Activated CD4-positive, CD25-positive, alpha-beta regulatory T cell (primary cell): ENCODE measurements around the gene SLC8A1.

Experiments used
- DNase-seq, 4 experiments: peaks; one replicate each; lab custom pipeline; 2025; lab: John Stamatoyannopoulos, UW

Gene SLC8A1

DNA sequence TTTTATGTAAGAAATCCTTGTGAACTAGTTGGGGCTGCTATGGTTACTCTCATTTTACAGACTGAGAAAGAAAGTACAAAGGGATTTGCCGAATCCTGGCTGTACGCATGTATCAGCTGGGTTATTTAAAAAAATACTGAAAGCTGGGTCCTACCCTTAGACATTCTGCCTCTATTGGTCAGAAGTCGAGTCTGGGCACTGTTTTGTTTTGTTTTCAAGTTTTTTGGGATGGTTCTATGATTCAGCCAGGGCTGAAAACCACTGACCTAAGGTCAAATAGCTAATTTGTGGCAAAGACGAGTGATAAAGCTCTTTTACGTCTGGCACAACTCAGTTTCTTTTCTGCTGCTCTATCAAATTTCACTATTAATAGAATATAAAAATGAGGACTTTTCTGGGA is 5.9 kb upstream of the SLC8A1 start:
- no peak for DNase-seq

DNA sequence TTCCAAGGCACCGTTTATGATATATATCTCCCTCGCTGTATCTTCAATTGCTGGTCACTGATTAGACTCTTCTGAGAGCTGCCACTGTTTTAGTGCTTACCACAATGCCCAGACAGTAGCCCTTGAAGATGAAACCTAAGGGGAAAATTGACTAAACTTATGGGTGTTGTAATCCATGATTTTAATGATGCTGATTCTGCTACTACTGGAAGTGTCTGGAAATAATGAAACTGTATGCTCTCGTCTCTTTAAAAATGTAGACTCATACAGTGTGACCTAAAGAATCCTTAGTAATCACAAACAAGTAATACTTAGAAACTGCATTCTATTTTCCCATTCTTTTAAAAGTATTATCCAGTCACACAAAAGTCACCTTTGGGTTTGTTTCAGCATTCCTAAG is 5.5 kb upstream of the SLC8A1 start:
- DNase-seq, result no peak

DNA sequence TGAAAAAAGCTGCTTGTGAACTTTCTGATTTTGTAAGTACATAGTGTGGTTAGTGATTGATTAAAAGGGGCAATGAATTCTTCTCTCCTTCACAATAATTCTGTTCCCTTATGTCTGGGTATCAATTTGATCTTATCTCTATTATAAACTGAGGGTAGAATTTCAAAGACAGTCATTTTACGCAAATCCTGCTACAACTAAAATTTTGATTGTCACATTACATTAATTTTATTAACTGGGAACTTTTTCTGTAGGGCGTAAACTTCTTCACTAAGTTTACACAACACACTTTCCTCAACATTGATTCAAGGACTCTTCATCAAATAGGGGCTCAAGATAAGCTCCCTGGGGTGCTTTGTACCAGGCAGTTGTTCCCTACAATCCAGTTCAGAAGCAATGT is 5.0 kb upstream of the SLC8A1 start:
- DNase-seq, result no peak

DNA sequence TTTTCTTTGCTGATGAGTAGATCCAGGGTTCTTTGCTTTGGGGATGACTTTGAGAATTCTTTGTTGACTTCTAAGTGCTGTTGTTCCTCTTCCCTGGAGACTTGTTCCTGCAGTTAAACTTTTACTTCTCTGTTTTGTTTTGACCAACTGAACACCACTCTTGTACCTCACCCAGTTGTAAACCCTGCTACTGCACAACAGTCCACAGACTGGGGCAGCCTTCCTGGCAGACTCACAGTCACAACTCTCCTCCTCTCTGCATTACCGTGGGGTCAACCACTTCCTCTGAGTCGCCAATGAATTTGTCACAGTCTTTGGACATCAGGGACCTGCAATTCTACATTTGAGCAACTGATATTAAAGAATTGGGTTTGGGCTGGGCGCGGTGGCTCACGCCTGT is 3.8 kb upstream of the SLC8A1 start:
- DNase-seq, result no peak

DNA sequence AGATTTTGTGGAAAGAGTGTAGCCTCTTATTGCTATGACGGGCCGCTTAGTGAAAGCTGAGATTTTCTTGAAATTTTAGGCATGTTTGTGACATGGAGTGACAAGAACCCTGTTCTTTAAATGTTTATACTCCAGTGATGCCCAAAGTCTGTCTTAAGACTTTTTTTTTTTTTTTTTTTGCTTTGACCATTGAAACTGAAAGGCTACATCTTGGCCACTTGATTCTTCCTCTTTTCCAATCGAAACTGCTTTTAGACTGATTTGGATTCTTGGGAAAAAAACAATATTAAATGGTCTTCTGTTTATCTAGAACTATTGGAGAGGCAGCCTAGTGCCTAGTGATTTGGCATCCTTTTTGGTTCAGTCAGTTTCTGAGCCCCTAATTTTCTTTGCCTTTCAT is 2.4 kb upstream of the SLC8A1 start:
- no peak for DNase-seq

DNA sequence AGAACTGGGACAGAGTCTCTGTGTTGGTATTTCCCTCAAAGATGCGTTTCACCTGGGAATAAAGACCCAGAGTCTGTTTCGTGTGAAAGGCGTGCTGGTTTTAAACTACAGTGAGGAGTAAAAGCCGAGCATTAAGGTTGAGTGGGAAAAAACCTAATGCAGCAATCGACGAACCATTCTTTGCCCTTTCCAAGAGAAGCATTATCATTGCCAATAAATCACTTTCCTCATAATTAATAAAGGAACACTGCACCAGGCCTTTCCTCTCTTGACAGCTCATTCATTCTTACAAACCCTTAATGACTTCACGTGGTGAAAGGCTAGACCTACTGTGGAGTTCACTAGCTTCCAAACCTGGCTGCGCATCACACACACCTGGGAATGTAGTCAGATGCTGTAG is 896 bp upstream of the SLC8A1 start:
- no peak for DNase-seq

DNA sequence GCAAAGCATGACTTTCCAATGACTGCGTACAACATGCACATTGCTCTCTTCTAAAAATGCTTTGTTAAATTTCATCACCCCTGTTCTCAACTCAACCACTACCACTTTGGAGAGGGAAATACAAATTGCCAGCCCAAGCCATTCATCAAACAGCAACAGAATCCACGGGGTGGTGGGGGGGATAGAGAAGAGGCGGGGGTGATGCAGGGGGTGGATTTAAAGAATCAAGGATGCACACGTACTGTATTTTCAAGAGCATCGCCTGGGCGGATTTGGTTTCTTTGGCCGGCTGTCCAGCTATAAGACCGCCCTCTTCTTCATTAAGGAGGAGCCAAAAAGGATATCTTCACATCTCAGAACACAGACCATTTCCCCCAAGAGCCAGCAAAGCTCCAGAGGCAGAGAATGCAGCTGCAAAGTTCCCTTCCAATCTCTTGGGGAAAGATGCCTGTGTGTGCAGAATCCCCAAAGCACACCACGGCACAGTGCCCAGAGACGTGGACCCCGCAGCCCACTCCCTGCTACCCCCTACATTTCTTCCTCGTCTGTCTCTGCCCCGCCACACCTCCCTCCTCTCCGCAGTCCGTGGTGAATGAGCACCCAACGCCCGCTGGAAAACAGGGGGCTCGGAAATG is 977 bp downstream of the SLC8A1 start:
- DNase-seq, result no peak

DNA sequence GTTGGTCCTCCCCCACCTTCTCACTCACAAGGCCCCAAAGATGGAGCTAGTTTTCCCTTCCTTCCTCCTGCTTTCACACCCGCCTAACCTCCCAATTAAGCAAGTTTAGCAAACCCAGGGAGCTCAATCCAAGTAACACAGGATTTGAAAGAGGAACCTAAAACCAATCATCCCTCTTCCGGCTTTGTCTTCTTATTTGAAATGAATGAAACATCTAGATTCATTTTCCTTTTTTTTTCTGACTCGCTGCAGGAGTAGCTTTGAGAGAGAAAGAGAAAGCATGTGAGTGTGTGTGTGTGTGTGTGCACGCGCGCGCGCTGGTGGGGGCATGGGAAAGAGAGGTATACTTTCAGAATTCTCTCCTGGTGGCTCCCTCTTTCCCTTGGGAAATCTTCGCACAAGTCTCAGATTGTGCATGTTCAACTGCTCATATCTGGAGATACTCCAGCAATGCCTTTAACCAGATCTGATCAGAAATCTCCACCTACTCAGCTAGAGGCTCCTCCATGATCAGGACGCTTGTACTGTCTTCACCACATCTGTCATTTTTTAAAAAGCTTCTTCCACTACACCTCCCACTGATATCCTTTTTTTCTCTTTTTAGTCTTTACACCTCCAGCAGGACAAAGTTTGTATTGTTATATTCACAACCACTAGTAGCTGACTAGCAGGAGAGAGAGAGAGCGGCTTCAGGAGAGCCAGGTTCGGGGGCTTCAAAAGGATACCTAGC is 1.7 kb downstream of the SLC8A1 start:
- DNase-seq, result no peak

DNA sequence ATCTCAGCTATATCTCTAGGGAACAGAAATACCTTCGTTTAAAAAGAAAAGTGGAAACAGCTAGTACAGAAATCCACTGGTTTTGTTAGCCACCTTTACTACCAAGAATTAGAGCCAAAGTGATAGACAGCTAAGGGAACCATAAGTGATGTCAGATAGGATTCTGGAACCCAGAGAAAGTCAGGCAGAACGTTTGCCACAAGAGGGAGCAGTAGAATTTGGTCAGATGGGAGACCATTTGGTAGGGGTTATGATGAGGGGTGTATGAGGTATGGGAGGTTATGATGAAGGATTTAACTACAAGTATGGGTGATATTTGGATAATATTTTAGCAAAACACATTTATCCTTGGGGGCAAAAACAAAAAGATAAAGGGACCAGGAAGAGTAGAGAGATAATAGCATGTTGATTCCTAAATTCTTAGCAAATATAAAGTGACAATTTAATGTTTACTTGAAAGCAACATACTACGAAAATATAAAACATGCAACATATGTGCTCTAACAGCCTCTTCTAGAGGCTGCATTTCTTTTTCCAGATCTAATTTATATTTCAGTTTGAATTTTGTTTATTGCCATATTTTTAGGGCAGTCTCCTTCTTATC is 3.3 kb downstream of the SLC8A1 start:
- no peak for DNase-seq

DNA sequence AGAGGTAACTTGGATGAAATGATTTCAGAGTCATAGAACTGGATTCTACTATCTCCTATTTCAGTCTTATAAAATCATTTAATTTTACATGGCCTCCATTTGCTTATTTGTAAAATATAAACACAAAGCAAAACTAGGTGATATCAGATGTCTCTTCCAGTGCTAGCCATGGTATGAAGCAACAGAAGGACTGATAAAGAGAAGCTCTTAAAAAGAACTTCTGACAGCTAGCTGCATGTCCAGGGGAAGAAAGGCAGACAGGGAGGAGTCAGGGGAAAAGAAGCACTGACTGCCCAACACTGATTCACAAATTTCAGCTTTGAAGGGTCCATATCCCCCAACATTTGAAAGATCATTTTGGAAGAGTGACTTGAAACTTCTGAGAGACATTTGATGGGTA is 6.4 kb downstream of the SLC8A1 start:
- no peak for DNase-seq

DNA sequence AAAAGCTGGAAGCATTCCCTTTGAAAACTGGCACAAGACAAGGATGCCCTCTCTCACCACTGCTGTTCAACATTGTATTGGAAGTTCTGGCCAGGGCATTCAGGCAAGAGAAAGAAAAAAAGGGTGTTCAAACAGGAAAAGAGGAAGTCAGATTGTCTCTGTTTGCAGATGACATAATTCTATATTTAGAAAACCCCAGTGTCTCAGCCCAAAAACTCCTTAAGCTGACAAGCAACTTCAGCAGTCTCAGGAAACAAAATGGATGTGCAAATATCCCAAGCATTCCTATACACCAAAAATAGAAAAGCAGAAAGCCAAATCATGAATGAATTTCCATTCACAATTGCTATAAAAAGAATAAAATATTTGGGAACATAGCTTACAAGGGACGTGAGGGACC is 11.1 kb downstream of the SLC8A1 start:
- no peak for DNase-seq

DNA sequence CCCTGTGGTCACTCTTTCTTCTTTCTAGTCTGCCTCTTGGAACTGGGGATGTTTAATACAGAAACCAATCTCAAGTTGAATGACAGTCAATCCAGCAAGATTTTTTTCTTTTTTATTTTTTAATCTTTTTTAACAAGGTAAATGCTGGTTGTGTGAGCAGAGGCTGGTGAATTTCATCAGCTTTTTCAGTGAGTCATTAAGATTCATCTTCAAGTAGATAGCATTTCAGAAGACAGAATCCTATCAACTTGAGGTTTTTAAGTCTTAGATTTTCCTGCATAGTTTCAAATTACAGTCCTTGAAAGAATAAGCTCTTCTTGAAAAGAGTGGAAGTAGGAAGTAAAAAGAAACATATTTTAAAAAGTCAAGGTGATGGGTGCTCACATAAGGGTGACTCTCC is 12.4 kb downstream of the SLC8A1 start:
- no peak for DNase-seq

DNA sequence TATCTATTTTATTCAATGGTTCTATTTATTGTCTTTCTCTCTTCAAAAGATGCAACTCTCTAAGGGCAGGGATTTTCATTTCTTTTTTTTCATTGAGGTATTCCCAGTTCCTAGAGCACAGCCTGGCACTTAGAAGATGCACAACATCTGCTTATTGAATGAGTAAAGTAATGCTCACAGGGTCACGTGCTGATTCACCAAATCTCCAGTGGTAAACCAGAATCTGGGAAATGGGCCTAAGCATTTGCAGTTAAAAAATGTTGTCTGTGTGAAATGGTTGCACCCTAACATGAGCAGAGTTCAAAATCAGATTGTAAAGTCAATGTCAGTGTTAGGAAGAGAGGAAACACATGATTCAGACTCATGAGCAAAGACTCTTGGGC is 15.8 kb downstream of the SLC8A1 start:
- no peak for DNase-seq

DNA sequence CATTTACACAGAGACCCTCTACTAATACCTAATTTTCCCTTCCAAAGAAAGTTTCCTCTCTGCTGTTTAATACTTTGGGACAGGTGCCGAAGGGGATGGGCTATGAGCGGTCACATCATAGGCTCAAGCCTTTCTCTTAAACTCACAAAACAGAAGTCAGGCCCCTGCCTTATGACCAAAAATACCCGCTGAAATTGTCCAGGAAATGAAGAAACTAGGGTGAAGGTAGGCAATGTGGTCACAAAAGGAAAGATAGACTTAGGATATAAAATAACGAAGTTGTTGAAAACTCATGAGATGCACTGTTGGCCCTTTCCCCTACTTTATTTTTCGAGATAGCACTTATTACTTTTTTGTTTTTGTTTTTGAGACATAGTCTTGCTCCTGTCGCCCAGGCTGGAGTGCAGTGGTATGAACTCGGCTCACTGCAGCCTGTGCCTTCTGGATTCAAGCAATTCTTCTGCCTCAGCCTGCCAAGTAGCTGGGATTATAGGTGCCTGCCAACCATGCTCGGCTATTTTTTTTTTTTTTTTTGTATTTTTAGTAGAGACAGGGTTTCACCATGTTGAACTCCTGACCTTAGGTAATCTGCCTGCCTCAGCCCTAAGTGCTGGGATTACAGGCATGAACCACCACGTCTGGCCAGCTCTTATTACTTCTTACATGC is 16.3 kb downstream of the SLC8A1 start:
- no peak for DNase-seq

DNA sequence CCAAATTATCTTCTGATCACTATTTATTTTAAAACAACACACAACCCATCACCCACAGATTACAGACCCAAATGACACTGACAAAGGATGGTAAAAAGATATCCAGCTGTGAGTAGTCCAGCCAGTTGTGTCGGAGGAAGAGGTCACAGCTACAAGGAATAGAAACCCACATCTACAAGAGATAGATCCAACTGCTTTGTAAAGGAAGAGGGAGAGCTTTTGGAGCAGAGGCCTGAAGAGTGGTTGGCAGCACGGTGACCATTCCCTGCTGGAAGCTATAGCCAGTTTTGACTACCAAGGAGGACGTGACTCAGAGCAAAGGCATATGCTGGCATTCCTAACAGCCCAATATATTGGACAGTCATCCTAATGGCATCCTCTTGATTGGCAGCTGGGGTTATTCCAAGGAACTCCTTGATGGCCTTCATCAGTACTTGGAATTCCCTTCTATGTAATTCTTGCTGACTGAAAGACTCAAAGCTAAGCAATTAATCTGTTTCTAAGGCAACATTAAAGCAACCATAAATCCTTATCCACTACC is 17.1 kb downstream of the SLC8A1 start:
- DNase-seq, result no peak

DNA sequence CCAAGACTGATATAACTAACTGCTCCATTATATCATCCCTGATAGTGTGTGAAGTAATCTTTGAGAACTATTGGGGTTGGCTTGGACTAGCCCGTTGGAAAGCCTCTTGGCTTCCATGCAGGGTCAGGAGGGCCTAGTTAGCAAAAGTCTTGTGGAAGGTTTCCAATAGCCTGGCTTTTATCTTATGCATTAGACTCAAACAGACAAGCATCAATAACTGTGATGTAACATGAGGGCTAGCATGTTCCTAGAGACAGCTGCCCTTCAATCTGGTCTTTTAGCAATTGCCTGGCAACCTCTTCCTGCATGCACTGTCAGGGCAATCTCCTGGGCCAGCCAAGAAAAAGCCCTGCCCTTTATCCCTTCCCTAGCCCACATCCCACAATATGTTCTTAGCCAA is 18.2 kb downstream of the SLC8A1 start:
- no peak for DNase-seq

DNA sequence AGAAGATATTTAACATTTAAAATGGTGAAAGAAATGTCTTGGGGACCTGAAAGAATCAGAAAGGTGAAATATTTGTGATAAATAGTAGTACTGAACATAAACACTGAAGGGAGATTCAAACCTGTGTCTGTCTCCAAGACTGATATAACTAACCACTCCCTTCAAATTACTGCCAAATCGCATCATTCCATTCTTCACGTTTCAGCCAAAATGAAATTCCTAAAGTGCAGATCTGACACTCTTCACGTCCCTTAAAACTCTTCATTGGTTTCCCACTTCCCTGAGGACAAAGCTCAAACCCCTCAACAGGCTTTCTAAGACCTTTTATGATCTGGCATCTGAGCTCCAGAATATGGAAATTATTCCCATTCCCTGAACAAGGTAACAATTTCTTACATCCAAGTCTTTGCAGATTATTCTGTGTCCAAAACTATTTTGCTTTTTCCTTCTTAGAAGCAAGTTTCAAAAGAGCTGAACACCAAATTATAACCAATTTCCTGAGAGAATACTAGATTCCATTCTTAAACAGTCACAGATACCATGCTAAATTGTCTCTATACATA is 18.9 kb downstream of the SLC8A1 start:
- DNase-seq, result no peak

DNA sequence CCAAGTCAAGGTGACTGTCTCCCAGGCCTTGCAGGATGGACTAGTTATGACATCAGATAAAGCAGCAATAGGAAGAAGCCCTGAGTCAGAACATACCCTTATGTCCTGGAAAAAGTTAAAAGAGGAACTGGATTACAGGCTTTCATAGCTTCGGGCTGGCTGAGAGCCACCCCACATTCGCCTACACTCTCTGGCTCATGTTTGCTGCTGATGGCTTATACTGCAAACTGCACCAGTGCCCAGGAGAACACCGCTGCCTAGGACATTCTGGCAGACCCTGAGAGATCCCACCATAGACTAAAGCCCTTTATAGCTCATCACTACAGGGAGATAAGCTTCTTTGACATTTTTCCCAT is 20.3 kb downstream of the SLC8A1 start:
- DNase-seq, result no peak

DNA sequence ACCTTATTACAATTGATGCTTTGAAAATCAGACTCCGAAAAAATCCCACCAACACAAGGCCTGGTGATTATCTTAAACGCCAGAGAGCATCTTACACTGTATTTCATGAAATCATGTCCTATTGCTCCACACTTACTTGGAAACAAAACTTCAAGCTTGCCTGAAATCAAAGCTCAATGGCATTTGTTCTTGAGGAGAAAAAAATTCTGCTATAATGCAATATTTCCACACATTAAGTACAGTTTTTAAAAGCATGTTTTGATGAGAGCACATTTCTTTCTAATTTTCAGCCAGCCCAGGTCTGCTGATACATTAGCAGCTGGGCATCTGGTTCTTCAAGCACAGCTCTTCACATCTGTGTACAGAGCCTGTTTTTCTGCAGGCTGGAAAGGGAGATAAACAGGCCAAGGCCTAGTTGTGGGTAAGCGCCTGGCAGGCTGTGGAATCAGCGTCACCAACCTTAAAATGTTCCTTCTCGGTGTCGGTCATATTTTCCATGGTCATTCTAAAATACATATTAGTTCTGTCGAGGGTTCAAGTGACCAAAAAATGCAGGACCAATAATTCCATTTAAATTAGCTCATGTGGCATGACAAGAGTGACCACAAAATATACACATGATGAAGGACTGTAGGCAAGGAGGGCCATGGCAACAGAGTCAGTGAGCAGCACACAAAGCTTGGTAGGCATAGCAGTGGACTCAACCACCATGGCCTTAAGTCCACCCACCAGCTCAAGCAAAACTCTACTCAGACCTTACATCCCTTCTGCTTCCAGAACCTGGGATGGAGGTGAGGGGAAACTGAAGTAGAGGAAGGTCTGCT is 20.9 kb downstream of the SLC8A1 start:
- DNase-seq, result no peak

DNA sequence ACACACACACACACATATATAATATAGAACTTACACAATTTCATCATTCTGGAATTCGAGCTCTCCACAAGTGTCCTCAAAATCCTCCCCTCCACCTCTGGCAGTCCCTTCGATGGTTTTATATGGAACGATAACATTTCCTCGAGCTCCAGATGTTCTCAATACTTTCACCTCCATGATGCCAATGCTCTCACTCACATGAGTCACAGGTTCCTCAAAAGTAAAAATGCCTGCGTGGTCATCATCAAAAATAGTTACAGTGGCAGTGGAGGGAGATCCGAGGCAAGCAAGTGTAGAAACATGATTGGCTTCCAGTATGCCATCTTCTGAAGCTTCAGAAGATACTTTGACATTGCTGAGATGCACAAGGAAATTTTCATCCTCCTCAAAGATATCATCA is 23.5 kb downstream of the SLC8A1 start:
- no peak for DNase-seq

DNA sequence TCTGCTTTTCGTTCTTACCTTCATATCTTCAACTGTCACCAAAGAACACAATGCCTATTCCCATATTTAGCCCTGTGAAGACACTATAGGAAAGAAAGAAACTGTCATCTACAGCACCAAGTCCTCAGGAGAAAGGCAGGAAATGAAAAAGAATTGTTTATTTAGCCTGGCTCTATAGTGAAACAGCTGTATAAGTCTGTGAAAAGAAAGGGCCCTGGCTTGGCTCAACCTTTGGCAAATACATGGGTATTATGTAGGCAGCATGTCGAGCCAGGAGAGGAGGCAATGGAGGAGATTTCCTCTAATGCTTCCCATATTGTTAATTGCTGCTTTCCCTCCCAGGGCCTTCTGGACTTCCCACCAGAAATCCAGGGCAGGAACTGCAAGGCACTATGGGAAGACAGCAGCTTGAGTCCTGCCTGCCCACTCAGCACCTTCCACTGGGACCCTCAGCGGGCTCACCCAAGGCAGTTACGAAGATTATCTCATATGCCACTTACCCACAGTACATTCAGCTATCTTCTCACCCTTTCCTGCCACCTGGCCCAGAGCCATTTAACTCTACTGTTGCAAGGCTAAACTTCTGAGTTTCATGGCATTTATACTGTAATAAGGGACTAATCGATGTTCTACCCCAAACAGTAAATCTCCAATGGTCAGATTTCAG is 30.1 kb downstream of the SLC8A1 start:
- DNase-seq, result no peak
